Measurements from ENCODE around the gene AK1.

DNA sequence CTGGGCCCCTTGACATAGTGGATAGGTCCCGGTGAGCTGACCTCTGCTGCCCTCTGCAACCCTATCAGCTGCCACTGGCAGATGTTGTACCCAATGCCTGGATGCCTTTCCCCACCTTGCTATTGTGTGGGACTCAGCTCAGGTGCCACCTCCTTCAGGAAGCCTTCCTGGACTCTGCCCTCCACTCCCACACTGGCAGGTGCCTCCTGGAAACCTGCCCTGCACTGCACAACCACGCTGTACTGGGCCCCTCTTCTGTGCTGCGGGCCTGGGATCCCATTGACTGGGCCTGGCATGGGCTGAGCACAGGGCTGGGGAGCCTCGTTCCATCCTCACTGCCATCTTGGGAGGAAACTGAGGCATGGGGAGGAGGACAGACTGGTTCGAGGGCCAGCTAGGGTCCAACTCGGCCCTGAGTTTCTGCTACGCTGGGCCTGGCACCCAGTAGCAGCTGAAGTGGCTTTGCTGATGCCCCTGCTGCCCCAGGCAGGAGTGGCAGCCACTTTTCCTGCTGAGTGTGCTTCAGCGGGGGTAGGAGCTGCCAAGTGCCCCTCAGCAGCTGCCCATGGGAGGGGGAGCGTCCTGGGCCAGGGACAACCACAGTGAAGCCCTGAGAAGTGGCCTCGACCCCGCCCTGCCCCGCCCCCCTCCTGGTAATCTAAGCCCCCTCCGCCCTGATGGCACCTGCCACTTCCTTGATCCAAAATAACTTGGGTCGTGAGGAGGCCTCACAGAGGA lies 1.3 kb downstream of the AK1 start:
- TF ChIP-seq, protein P1, sequence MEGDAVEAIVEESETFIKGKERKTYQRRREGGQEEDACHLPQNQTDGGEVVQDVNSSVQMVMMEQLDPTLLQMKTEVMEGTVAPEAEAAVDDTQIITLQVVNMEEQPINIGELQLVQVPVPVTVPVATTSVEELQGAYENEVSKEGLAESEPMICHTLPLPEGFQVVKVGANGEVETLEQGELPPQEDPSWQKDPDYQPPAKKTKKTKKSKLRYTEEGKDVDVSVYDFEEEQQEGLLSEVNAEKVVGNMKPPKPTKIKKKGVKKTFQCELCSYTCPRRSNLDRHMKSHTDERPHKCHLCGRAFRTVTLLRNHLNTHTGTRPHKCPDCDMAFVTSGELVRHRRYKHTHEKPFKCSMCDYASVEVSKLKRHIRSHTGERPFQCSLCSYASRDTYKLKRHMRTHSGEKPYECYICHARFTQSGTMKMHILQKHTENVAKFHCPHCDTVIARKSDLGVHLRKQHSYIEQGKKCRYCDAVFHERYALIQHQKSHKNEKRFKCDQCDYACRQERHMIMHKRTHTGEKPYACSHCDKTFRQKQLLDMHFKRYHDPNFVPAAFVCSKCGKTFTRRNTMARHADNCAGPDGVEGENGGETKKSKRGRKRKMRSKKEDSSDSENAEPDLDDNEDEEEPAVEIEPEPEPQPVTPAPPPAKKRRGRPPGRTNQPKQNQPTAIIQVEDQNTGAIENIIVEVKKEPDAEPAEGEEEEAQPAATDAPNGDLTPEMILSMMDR (IDR thresholded peaks at IDR 0.05) = no peak
- TF ChIP-seq POLR2A (IDR thresholded peaks at IDR 0.05) = no peak
- TF ChIP-seq EP300 (IDR thresholded peaks at IDR 0.05) = no peak

Measured in tibial nerve (tissue), 4 donors.